GM18502 (cell line): Measurements from ENCODE around the gene HOXA7.

Experiments
- ATAC-seq: cut with Tn5 transposase; IDR thresholded peaks from one replicate; pipeline ENCODE4 v1.9.1; 2021; ENCODE audit warnings: mild to moderate bottlenecking; ENCODE audit not compliant: unreplicated experiment, poor library complexity

HOXA7 gene

GRCh38 chr7:27139334-27140125 is 16.9 kb downstream of the HOXA7 start:
- ATAC-seq, result no peak

DNA sequence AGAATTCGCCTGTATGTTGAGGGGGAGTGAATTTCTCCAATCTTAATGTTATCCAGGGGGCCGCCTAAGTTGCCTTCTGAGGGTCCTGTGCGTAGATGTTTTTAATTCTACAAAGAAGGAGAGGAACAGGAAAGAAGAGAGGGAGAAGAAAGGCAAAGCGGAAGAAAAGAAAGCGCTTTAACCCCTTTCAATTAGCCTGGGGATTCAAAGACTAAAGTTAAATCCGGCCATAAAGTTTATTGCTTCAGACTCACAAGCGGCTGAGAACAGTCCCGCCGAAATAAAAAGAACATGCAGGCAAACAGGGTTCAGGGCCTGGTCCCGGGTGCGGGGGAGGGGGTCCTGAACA is 17.5 kb downstream of the HOXA7 start:
- ATAC-seq, result no peak

- no peak for ATAC-seq
These were observed 18.0 kb downstream of the HOXA7 start for GRCh38 chr7:27138472-27138871.

DNA sequence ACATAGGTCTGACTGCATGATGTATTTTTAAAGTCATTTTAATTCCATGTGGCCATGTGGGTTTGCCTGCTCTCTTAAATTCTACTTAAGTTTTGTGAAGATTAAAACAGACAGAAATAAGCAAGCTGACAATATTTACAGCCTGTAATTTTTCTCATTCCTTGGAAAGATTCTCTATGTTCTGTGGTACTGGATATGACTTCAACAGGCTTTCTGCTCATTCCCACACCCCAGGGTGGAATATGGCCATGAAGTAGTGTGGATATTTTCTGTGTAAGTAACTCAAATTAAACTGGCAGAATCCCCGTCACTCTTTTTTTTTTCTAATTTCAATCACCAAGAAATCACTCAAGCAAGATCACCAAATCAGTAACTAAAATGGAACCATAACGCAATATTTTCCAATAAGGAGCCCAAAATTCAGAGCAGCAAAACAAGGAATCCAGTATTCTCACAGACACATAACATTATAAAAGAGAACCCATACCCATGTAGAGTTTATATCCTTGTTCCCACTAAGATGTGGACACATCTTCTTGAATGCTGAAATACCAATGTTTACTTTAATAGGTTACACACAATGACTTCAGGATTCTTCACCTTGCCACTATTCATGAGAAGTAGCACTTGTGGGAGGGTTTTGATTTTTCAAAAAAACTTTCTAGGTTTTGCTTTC is 18.7 kb downstream of the HOXA7 start:
- no peak for ATAC-seq

- no peak for ATAC-seq
These were observed 22.1 kb downstream of the HOXA7 start for GRCh38 chr7:27134392-27134791.

GRCh38 chr7:27133409-27134231 is 22.9 kb downstream of the HOXA7 start:
- ATAC-seq, result no peak

- no peak for ATAC-seq
These were observed 23.5 kb downstream of the HOXA7 start for GRCh38 chr7:27132978-27133377.

DNA sequence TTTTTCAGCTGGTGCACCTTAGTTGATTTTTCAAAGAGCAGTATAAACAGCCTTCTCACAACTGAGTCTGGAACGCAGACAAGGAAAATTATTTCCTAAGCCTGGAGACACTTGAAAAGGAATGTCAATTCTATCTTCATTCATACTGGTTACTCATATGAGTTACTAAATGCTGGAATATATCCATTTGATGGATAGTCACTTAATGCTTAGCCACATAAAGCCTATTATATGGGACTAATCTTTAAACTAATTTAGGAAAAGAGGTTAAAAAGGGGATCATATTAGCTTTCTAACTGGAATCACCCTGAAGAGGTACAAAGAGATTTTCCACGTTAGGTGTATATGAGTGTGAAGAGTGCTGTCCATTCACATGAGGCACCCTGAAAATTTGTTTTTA is 24.3 kb downstream of the HOXA7 start:
- ATAC-seq, result no peak

- ATAC-seq, result no peak
These were observed 25.1 kb downstream of the HOXA7 start for GRCh38 chr7:27131390-27131819.

DNA sequence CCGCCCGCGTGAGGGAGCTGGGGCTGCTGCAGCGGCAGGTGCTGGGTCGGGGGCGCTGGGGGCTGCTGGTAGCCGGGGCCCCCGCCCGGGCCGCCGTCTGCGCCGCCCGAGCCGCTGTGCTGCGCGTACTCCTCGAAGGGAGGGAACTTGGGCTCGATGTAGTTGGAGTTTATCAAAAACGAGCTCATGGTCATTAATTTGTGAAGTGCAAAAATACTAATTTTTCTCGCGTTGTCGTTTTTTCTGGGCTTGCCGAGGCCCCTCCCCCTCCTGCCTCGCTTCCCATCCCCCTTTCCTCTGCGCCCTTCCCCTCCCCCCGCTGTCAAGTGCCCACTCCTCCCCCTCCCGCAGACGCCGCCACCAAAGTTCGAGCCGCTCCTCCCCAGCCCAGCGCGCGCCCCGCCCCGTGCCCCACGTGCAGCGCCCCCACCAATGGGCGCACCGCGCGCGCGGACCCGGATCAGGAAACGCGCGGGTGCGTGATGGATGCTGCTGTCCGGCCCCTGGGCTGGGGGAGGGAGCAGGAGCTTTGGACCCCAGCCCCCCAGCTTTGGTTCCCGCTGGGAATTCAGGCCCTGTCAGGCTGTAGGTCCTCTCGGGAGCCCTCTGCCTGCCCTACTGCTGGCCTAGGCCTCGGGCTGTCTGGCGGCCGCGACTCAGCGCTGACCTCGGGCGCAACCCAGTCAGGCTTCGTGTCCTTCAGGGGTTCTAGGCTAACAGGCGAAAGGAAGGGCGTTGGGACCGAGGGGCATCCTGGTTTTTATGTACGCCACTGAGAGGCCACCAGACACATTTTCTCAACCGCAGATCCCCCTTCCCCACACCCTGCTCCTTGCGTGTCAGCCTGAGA is 25.7 kb downstream of the HOXA7 start, which contains the start of gene HOXA4:
Gene HOXA4, minus strand, starts transcription at position 218 of the 850 bp plus-strand sequence. Its CDS starts 24 bp downstream, at position 194.
- ATAC-seq, result no peak

- ATAC-seq, result no peak
These were observed 26.5 kb downstream of the HOXA7 start for GRCh38 chr7:27129729-27130539.

- ATAC-seq, result no peak
These were observed 27.4 kb downstream of the HOXA7 start for GRCh38 chr7:27128776-27129728.

GRCh38 chr7:27128034-27128433 is 28.4 kb downstream of the HOXA7 start:
- ATAC-seq, result no peak

DNA sequence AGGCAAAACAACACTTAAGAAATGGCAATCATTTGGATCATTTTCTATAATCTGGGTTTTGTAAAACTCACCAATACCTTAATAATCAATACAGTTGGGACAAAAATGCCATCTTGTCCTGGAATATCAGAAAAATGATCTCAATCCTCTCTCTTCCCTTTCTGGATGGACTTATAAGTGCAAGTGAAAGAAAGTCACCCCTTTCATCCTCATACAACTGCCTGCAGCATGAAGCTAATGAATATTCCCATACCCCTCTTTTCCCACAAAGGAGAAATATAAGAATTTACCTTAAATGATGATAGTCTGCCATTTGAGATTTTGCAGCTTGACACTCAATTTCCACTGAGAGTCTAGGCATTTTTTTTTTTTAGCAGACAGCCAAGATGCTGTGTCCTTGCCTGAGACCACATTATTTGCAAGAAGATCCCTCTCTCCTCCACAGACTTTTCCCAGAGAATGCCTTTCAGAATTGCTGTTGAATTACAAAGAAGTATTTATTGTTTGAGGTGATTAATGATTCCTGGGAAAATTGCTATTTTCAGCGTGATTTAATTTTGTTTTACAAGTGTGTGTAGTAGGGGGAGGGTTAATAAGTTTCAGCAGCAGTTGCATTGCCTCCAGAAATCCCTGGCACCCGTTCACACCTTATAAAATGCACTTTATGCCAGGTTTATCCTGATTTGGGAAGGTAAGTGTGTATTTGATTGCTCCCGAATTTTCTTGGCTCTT is 29.7 kb downstream of the HOXA7 start:
- no peak for ATAC-seq

GRCh38 chr7:27125986-27126394 is 30.5 kb downstream of the HOXA7 start:
- ATAC-seq, result no peak

GRCh38 chr7:27124902-27125689 is 31.4 kb downstream of the HOXA7 start:
- ATAC-seq, result no peak
